ENCODE measurements around the gene GPR37L1. TPM values are rescaled to one million over a fixed set of nuclear protein-coding genes. Genes with fewer than 3 reads are reported as not detected.

Gene GPR37L1
- total RNA-seq, 1 donor from 2014 or later = 0.24 TPM

GRCh38 chr1:202123336-202123813 is 658 bp downstream of the GPR37L1 start:
- H3K27ac Mint-ChIP-seq = no peak overlapping the region
- H3K4me3 Mint-ChIP-seq = no peak overlapping the region
- no peaks in the 10 kb centered on the region for H3K36me3 Mint-ChIP-seq

GRCh38 chr1:202124142-202124541 is 1.4 kb downstream of the GPR37L1 start:
- H3K4me1 Mint-ChIP-seq (ENCODE audit: unreplicated experiment) = peaks cover 13% of the 10 kb centered on the region
- peaks cover 4% of the 10 kb centered on the region for H3K27me3 Mint-ChIP-seq
- H3K9me3 Mint-ChIP-seq = no peaks in the 10 kb centered on the region
- no peak for DNase-seq (ENCODE audit: extremely low spot score, unreplicated experiment)
- no peak for TF ChIP-seq CTCF (conservative IDR thresholded peaks at IDR 0.05)
- no peak overlapping the region for H3K27ac Mint-ChIP-seq
- H3K36me3 Mint-ChIP-seq = no peaks in the 10 kb centered on the region
- H3K4me3 Mint-ChIP-seq = no peak overlapping the region

More at GRCh38 chr1:202123336-202123813, 658 bp downstream of the GPR37L1 start:
- Mint-ChIP-seq H3K27me3 (peaks cover 4% of the 10 kb centered on the region), H3K9me3 (no peaks in the 10 kb centered on the region), H3K4me1 (ENCODE audit: unreplicated experiment) (peaks cover 13% of the 10 kb centered on the region)
- DNase-seq (ENCODE audit: extremely low spot score, unreplicated experiment) = no peak
- TF ChIP-seq CTCF (conservative IDR thresholded peaks at IDR 0.05) = no peak

- Mint-ChIP-seq H3K27me3 (peaks cover 4% of the 10 kb centered on the region), H3K27ac (no peak overlapping the region), H3K4me3 (no peak overlapping the region), H3K4me1 (ENCODE audit: unreplicated experiment) (peaks cover 13% of the 10 kb centered on the region), H3K36me3 (no peaks in the 10 kb centered on the region), H3K9me3 (no peaks in the 10 kb centered on the region)
- no peak for DNase-seq (ENCODE audit: extremely low spot score, unreplicated experiment)
- no peak for TF ChIP-seq CTCF (conservative IDR thresholded peaks at IDR 0.05)
These were observed 2.9 kb downstream of the GPR37L1 start for GRCh38 chr1:202125611-202126010.

DNA sequence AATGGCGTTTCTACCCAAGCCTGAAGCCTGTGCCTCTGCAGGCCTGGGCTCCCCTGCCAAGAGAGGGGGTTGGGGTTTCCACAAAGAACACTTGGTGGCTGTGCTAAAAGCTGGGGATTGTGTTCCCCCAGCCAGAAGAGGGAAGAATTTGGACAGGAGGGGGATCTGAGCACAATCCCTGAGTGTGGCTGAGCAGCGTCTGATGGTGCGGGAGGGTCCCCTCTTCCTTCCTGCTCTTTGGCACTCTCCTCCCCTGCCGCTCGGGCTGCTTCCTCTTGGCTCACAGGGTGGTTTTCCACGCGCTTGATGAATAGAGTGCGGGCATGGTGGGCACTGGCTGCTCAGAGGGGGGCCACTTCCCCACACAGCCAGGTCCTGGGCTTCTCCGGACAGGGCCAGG is 3.7 kb downstream of the GPR37L1 start:
- no peaks in the 10 kb centered on the region for H3K9me3 Mint-ChIP-seq
- peaks cover 4% of the 10 kb centered on the region for H3K27me3 Mint-ChIP-seq
- no peaks in the 10 kb centered on the region for H3K36me3 Mint-ChIP-seq
- H3K27ac Mint-ChIP-seq = no peak overlapping the region
- no peak overlapping the region for H3K4me3 Mint-ChIP-seq
- no peak for TF ChIP-seq CTCF (conservative IDR thresholded peaks at IDR 0.05)
- peaks cover 9% of the 10 kb centered on the region for H3K4me1 Mint-ChIP-seq (ENCODE audit: unreplicated experiment)
- no peak for DNase-seq (ENCODE audit: extremely low spot score, unreplicated experiment)

DNA sequence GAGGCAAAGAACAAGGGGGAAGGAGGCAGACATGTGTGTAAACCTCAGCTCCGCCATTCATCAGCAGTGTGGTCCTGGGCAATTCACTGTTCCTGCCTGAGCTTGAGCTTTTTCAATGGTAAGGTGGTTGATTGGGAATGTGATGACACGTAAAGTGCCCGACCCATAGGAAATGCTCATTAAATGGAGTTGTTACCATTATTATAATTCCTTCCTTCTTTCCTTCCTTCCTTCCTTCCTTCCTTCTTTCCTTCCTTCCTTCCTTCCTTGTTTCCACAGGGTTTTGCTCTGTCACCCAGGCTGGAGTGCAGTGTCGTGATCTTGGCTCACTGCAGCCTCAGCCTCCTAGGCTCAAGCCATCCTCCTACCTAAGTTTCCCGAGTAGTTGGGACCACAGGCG is 4.3 kb downstream of the GPR37L1 start:
- H3K36me3 Mint-ChIP-seq = no peaks in the 10 kb centered on the region
- DNase-seq (ENCODE audit: extremely low spot score, unreplicated experiment) = no peak
- no peaks in the 10 kb centered on the region for H3K9me3 Mint-ChIP-seq
- H3K27me3 Mint-ChIP-seq = peaks cover 4% of the 10 kb centered on the region
- H3K27ac Mint-ChIP-seq = no peak overlapping the region
- peaks cover 4% of the 10 kb centered on the region for H3K4me1 Mint-ChIP-seq (ENCODE audit: unreplicated experiment)
- no peak for TF ChIP-seq CTCF (conservative IDR thresholded peaks at IDR 0.05)
- no peak overlapping the region for H3K4me3 Mint-ChIP-seq

All from type B pancreatic cell (in vitro differentiated cells).